Thyroid gland (tissue), 4 donors: Measurements from ENCODE around the gene DCLK3. TPM values are rescaled to one million over a fixed set of nuclear protein-coding genes. Genes with fewer than 3 reads are reported as not detected.

Experiments
- DNase-seq, 2 donors: peaks; one replicate each; pipeline ENCODE4 v3.0.0-alpha.2; 2019
- H3K27ac ChIP-seq, 3 donors: fragments of 200-600 bp; sonication (generic); 1 replicate in 2 of 3; 2 replicates in 1 of 3; pipeline ENCODE4 v1.5.1; 2016 to 2019; ENCODE audit warnings: mild to moderate bottlenecking in 1 of 3, moderate library complexity in 1 of 3
- H3K27me3 ChIP-seq: fragments of 200-600 bp; sonication (generic); one replicate; pipeline ENCODE4 v1.5.1; 2019
- H3K36me3 ChIP-seq, 2 donors: fragments of 200-600 bp; sonication (generic); one replicate each; pipeline ENCODE4 v1.5.1; 2016 to 2019
- H3K4me1 ChIP-seq, 2 donors: fragments of 200-600 bp; sonication (generic); one replicate each; pipeline ENCODE4 v1.5.1; 2017 to 2019
- H3K4me3 ChIP-seq, 3 donors: fragments of 200-600 bp; sonication (generic); replicated peaks in 1 of 3; 1 replicate in 2 of 3; 2 replicates in 1 of 3; pipeline ENCODE4 v1.5.1; 2016; ENCODE audit warnings: mild to moderate bottlenecking in 1 of 3
- H3K9me3 ChIP-seq: fragments of 200-600 bp; sonication (generic); one replicate; pipeline ENCODE4 v1.5.1; 2017
- POLR2A ChIP-seq, 2 donors: fragments of 450-650 bp; IDR thresholded peaks; one replicate each; pipeline ENCODE4 v1.6.1; 2017; ENCODE audit warnings: antibody characterized with exemption in 2 of 2, mild to moderate bottlenecking in 2 of 2, moderate library complexity in 1 of 2
- WGBS, 2 donors: methylation state at CpG; one replicate each; pipeline ENCODE4 v1.1.5; 2017; 5-methylcytosine and 5-hydroxymethylcytosine counted together
- intact Hi-C: fragments of 100-400 bp; cut with DNase I; formaldehyde crosslinking; loops from one replicate; pipeline ENCODE4 v1.15.1; 2023
- total RNA-seq, 4 donors: library from RNA; depleted of rRNA; stranded (reverse); fragments of >200 nt; gene quantifications; one replicate each; pipeline ENCODE4 v1.2.3, GENCODE V29; 2016
- TF ChIP-seq, protein P1 (sequence below), 6 experiments: fragments of 200-600 bp in 3 of 6; fragments of 450-650 bp in 3 of 6; sonication (generic) in 3 of 6; IDR thresholded peaks; one replicate each; pipeline ENCODE4 v1.5.1; 2016 to 2019; ENCODE audit warnings: antibody characterized with exemption in 6 of 6, mild to moderate bottlenecking in 2 of 6, inconsistent platforms in 1 of 6, moderate library complexity in 1 of 6

Gene DCLK3
- total RNA-seq, 4 donors from 2014 or later = 0.11 TPM; not detected in 3

DNA sequence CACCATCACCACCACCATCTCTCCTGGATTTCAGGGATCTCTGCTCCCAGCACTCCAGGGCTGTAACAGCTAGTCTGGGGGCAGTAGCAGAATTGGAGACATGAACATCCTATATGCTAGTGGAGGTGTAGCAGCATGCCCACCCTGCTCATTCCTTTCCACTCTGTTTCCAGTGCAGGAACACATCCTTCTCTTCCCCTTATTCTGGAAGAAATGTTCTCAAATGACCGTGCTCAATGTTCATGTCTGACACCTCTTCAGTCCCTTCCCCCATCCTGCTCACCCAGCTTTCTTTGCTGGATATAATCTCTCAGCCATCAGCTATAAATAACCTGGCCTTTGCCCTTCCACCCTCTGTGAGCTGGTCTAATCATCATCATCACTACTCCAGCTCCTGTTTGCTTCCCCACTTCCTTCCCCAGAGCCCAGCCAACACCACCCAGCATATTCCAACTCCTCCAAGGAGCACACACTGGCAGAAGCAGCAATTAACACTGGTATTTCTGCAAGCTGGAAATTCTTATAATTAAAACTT lies 31.1 kb downstream of the DCLK3 start:
- H3K27me3 ChIP-seq = no peaks in the 10 kb centered on the region
- DNase-seq = no peak
- no peak overlapping the region for H3K4me3 ChIP-seq
- no peaks in the 10 kb centered on the region for H3K4me1 ChIP-seq
- H3K9me3 ChIP-seq = no peaks in the 10 kb centered on the region
- 63 to 72% methylated on average over 1 of the region's 1 CpG for WGBS, 2 donors
- intact Hi-C loops = loop anchor here (5.0 to 10.0 kb wide), 2 partner anchors 229 to 482 kb away; no protein-coding TSS in a partner anchor
- TF ChIP-seq, protein P1, sequence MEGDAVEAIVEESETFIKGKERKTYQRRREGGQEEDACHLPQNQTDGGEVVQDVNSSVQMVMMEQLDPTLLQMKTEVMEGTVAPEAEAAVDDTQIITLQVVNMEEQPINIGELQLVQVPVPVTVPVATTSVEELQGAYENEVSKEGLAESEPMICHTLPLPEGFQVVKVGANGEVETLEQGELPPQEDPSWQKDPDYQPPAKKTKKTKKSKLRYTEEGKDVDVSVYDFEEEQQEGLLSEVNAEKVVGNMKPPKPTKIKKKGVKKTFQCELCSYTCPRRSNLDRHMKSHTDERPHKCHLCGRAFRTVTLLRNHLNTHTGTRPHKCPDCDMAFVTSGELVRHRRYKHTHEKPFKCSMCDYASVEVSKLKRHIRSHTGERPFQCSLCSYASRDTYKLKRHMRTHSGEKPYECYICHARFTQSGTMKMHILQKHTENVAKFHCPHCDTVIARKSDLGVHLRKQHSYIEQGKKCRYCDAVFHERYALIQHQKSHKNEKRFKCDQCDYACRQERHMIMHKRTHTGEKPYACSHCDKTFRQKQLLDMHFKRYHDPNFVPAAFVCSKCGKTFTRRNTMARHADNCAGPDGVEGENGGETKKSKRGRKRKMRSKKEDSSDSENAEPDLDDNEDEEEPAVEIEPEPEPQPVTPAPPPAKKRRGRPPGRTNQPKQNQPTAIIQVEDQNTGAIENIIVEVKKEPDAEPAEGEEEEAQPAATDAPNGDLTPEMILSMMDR (IDR thresholded peaks at IDR 0.05) = no peak
- TF ChIP-seq POLR2A (IDR thresholded peaks at IDR 0.05) = no peak
- H3K36me3 ChIP-seq = no peaks in the 10 kb centered on the region
- no peak overlapping the region for H3K27ac ChIP-seq

DNA sequence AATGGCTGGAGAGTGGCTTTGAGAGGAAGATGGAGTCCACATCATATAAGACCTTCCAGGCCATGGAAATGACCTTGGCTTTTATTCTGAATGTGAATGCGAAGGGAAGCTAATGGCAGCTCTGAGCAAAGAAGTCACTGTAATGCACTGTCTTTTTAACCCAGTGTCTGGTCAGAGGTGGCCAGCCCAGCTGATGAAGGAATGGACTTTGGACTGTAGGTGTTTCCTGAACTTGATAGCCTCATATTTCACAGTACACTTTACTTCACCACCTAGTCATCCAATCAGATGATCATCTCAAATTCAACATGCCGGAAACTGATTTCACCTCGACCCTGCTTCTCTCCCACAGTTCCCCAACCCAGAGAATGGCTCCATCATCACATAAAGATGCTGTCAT lies 33.4 kb downstream of the DCLK3 start:
- 92 to 93% methylated on average over 3 of the region's 3 CpGs for WGBS, 2 donors
- Histone ChIP-seq H3K27ac (no peak overlapping the region), H3K36me3 (no peaks in the 10 kb centered on the region), H3K4me3 (no peak overlapping the region), H3K4me1 (no peaks in the 10 kb centered on the region), H3K9me3 (no peaks in the 10 kb centered on the region), H3K27me3 (no peaks in the 10 kb centered on the region)
- TF ChIP-seq, protein P1 (IDR thresholded peaks at IDR 0.05) = no peak
- no peak for TF ChIP-seq POLR2A (IDR thresholded peaks at IDR 0.05)
- no peak for DNase-seq
- intact Hi-C loops = loop anchor here (5.0 to 10.0 kb wide), 2 partner anchors 231 to 484 kb away; no protein-coding TSS in a partner anchor

GRCh38 chr3:36729204-36730056 lies 34.9 kb downstream of the DCLK3 start:
- Histone ChIP-seq H3K36me3 (no peaks in the 10 kb centered on the region), H3K9me3 (no peaks in the 10 kb centered on the region), H3K4me3 (no peak overlapping the region), H3K27ac (no peak overlapping the region), H3K4me1 (no peaks in the 10 kb centered on the region), H3K27me3 (no peaks in the 10 kb centered on the region)
- intact Hi-C loops = loop anchor here (5.0 to 10.0 kb wide), 3 partner anchors 143 to 485 kb away; no protein-coding TSS in a partner anchor
- WGBS, 2 donors = 41 to 49% methylated on average over 9 of the region's 9 CpGs
- no peak for TF ChIP-seq POLR2A (IDR thresholded peaks at IDR 0.05)
- TF ChIP-seq, protein P1 (IDR thresholded peaks at IDR 0.05) = peak; percentile 53 to 94 (median 65)
- DNase-seq = no peak

DNA sequence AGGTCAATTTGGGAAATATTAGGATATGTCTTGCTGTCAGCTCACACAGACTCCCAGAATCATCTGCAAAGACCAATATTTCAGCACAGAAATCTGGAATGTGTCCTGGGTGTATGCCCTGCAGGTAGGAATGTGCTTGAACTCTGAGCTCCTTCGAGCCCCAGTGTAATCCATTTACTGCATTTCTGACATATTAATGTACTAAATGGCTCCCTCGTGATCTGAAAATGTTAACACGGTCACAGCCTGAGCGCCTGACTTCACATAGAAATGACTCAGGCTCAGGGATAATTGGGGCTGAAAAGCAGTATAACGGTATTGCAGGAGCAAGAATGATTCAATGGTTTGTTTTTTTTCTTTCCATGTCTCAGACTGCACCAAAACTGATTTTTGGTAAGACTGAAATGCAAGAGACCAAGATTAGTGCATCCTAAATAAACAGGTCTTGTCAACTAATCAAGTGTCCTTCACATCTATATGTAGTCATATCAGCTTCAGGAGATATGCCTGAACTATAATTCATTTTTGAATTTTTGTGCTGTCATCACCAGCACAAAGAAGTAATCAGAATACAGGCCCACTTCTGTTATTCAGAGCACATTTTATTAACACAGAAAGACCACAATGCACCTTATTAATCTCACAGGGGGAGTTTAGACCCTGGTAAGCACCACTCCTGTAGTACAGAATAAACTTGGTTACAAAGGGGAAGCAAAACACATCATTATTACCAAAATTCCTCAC lies 49.8 kb downstream of the DCLK3 start:
- no peaks in the 10 kb centered on the region for H3K9me3 ChIP-seq
- H3K4me1 ChIP-seq = no peaks in the 10 kb centered on the region
- H3K36me3 ChIP-seq = no peaks in the 10 kb centered on the region
- WGBS, 2 donors = 79 to 89% methylated on average over 5 of the region's 5 CpGs
- H3K27me3 ChIP-seq = no peaks in the 10 kb centered on the region
- TF ChIP-seq, protein P1 (IDR thresholded peaks at IDR 0.05) = no peak
- TF ChIP-seq POLR2A (IDR thresholded peaks at IDR 0.05) = no peak
- no peak overlapping the region for H3K27ac ChIP-seq
- no peak overlapping the region for H3K4me3 ChIP-seq
- intact Hi-C loops = no loop called here
- DNase-seq = no peak
